Stimulated activated CD4-positive, alpha-beta T cell treated with anti-CD3 and anti-CD28 coated beads, Interleukin-1b, Interleukin-23, amount 100 ng/mL, for 4 hours (primary cell): ENCODE results near the gene AP1M1.

Source experiments
- DNase-seq, 2 donors: peaks; one replicate each; pipeline ENCODE4 v3.0.0-alpha.2; 2020; ENCODE audit warnings: low read depth in 2 of 2

The AP1M1 gene

GRCh38 chr19:16207490-16208025, 9.8 kb downstream of the AP1M1 start:
- no peak for DNase-seq

- DNase-seq = no peak
Measured at GRCh38 chr19:16208064-16208759, 10.5 kb downstream of the AP1M1 start.

DNA sequence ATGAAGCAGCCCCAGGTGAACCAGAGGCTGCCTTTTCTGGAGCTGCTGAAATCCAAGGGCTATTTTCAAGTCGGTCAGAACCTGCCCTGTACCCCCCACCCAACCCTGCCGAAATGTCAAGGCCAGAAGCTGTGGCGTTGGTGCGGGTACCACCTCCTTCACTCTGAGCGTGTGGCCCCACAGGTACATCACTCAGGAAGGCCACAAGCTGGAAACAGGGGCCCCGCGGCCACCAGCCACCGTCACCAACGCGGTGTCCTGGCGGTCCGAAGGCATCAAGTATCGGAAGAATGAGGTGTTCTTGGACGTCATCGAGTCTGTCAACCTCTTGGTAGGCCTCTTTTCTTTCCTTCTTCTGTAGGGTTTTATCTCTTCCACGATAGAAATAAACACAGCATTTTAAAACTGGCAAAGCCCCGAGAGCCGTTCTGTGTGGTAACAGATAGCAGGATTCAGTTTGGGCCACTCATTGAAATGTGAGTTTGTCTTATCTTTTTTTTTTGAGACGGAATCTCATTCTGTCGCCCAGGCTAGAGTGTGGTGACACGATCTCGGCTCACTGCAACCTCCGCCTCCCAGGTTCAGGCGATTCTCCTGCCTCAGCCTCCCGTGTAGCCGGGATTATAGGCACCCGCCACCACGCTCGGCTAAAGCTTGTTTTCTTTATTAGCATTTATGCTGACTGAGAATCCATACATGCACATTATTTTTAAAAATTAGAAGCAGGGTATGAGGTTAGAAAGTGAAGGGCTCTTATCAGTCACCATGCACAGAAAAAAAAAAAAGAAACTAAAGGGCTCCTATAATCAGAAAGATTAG, 11.3 kb downstream of the AP1M1 start:
- DNase-seq = no peak

GRCh38 chr19:16210168-16210567, 12.5 kb downstream of the AP1M1 start:
- DNase-seq = no peak

- DNase-seq = no peak
Measured at GRCh38 chr19:16213076-16213475, 15.4 kb downstream of the AP1M1 start.

DNA sequence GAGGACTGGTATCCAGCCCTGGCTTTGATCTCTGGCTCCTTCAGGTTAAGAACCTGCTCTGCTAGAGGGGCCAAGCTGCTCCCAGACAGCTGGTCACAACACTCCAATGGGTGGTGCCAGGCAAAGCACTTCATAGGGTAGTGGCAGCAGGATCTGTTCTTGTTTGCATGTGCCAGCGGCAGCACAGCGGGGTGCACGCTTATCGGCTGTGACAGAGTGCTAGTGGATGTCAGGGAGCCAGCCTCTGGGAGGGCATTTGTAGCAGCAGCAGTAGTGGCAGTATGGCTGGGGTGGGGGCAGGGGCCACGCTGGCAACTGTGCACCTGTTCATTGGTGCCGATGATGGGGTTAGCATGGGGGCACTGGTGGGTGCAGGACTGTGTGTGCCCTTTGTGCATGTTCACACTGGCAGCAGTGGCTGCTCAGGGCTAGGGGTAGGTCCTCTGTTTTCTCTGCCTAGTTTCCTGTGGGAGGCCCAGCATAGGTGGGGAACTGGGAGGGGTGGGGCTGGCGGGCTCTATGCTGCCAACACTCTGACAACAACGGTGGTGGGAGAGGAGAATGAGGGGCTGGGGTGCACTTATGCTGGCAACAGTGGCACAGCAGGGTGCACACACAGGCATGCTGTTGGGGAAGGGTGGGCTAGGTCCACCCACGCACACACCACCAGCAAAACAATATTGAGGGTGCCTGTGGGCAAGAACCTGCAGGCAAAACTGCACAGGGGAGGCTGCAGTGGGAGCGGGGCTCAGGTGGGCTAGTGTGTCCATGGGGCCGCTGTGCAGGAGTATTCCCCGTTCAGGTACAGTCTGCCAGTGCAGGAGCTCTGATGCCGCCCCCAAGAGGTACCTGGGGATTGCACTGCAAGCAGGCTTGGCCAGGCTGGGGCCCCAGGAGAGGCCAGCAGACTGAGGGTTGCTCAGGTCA, 19.3 kb downstream of the AP1M1 start:
- no peak for DNase-seq

DNA sequence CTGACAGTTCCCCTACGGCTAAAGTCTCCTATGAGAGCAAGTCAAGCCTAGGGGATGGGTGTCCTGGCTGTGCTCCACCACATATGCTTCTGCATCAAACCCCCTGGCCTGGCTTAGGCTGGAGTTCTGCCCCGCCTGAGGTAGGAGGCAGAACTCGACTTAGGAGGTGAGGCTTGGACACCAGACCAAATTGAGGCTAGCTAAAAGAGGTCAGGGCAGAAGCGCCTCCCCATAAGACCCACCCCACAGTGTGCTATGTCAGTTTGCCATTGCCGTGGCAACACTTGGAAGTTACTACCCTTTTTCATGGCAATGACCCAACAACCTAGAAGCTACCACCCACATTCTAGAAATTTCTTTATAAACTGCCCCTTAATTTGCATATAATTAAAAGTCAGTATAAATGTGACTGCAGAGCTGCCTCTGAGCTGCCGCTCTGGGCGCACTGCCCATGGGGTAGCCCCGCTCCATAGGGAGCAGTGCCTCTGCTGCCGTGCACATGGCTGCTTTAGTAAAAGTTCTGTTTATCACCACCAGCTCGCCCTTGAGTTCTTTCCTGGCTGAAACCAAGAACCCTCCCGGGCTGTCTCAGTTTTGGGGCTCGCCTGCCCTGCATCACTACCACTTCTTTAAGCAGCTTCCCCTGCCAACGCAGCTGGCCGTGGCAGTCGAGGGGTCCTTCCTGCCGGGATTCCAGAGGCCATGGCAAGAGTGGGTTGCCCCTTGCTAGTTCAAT, 20.2 kb downstream of the AP1M1 start:
- DNase-seq = no peak

- no peak for DNase-seq
Measured at GRCh38 chr19:16218851-16219250, 21.1 kb downstream of the AP1M1 start.

- DNase-seq = no peak
Measured at GRCh38 chr19:16222806-16223205, 25.1 kb downstream of the AP1M1 start.

DNA sequence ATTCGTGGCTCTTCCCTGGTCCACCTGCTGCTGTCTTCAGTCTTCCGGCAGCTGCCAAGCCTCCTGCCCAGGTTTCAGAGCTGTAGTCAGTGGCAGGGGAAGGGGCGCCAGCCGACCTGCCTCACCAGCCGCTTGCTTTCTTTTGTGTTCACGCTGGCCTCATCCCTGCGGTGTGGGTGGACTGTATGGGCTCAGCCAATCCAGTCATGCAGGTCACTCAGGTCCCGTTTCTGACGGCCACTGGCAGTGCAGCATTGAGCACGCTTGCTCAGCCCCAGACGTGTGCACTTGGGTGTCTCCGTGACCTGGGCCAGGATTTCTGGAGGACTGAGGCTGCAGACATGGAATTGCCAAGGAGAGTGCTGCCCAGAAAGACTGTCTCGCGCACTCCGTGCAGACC, 26.0 kb downstream of the AP1M1 start:
- DNase-seq = no peak

GRCh38 chr19:16224293-16225045, 26.8 kb downstream of the AP1M1 start:
- DNase-seq = no peak

DNA sequence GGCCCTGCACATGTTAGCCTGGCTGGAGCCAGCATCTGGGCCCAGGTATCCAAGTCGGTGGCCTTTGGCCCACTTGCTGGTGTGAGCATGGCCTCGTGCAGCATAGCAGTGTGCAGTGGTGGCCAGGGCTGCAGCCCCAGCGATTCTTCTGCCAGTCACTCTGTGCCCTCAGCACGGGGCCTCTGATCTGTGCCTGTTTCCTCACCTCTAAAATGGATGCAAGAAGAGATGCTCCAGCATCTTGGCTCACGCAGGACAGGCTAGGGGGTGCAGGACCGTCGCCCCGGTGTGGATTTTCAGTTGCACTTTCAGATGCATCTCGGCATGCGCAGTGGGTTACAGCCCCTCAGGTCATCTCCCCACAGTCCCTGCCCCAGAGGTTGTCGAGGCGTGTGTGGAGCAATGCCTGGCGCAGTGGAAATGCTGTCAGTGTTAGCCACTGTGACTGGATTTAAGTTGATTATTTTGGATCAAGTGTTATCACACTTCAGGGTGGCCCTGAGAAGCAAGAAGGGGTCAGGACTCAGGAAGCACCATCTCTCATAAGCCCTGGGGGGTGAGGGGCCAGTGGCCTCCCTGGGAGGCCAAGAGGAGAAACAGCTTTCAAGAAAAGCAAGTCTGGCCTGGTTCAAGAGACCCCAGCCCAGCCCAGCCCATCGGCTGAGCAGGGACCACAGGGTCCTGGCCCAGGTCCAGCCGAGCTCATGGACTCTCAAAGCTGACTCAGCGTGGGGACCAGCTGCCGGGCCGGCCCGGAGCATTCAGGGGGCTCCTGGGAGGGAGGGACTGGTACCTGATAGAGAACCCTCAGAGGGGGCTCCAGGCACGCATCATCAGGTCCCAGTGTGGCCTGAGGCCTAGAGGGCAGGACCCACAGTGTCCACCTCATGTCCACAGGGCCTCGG, 27.8 kb downstream of the AP1M1 start:
- no peak for DNase-seq

GRCh38 chr19:16226184-16226591, 28.5 kb downstream of the AP1M1 start:
- no peak for DNase-seq

GRCh38 chr19:16226878-16227836, 29.4 kb downstream of the AP1M1 start:
- no peak for DNase-seq

DNA sequence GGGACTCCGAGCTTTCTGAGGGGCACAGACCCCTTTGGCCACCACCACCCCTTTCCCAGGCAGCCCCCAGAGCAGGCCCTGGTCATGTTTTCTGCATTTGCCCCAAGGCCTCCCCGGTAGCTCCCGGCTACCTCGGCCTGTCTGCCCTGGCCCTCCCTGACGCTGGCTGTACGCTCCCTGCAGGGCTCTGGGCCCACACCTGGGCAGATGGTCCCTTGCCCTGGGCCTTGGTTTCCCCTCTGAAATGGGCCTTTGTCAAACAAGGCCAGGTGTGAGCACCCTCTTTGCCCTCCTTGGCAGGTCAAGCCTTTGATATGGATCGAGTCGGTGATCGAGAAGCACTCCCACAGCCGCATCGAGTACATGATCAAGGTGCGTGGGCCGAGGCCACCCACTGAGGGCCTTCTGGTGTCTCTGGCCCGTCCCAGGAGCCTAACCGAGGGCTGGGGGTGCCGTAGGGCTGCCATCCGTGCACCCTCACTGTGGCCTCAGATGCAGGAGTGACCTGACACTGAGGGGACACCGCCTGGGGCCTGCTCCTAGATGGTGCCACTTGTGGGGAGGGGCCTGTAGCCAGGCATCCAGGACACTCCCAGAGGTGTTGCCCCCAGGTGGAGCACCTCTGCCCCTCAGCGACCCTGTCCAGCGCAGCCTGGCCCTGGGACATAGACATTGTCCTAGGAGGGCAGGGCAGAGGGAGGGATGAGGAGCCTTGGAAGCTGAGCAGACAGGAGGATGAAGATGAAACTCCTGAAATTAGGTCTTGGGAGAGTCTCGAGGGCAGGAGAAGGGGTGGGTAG, 30.3 kb downstream of the AP1M1 start:
- no peak for DNase-seq

GRCh38 chr19:16228637-16229321, 31.1 kb downstream of the AP1M1 start:
- DNase-seq = no peak

DNA sequence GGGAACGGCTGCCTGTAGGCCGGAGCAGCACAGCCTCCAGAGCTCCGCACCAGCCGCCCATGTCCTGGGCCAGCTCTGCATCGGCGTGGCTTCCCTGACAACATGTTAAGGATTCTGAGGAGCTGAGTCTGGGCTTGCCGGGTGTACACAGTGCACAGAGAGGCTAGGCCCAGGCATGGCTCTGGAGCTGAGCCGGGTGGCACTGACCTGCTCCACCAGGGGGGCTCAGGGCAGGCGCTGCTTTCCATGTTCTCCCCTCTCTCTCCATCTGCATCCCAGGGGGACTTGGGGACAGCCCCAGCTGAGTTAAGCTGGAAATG, 31.6 kb downstream of the AP1M1 start:
- no peak for DNase-seq
